Heart right ventricle (tissue), 16 donors: ENCODE data around the gene CAV3. TPM values are rescaled to one million over a fixed set of nuclear protein-coding genes. Genes with fewer than 3 reads are reported as not detected.

Experiments
- ATAC-seq, 8 donors: fragments of 200-7000 bp; cut with Tn5 transposase; one replicate each; pipeline ENCODE4 v1.9.1; 2020; ENCODE audit warnings: mild to moderate bottlenecking in 8 of 8, moderate library complexity in 8 of 8, moderate number of reproducible peaks in 1 of 8
- DNase-seq, 2 donors: peaks; one replicate each; pipeline ENCODE4 v3.0.0-alpha.2; 2020
- H3K27ac ChIP-seq, 10 donors: fragments of 200-600 bp; sonication (generic) in 2 of 10; one replicate each; pipeline versions ENCODE4 v1.5.0 to v1.8.0; 2020 to 2022; ENCODE audit warnings: mild to moderate bottlenecking in 3 of 10
- H3K27me3 ChIP-seq, 7 donors: fragments of 200-600 bp; one replicate each; pipeline ENCODE4 v1.8.0; 2021 to 2022; ENCODE audit warnings: mild to moderate bottlenecking in 2 of 7
- H3K36me3 ChIP-seq, 9 donors: fragments of 200-600 bp; sonication (generic) in 1 of 9; one replicate each; pipeline versions ENCODE4 v1.5.0 to v1.8.0; 2020 to 2022; ENCODE audit warnings: mild to moderate bottlenecking in 2 of 9
- H3K4me1 ChIP-seq, 9 donors: fragments of 200-600 bp; sonication (generic) in 1 of 9; one replicate each; pipeline versions ENCODE4 v1.5.0 to v1.8.0; 2020 to 2022; ENCODE audit warnings: mild to moderate bottlenecking in 4 of 9
- H3K4me3 ChIP-seq, 10 donors: fragments of 200-600 bp; sonication (generic) in 2 of 10; one replicate each; pipeline versions ENCODE4 v1.5.0 to v1.8.0; 2020 to 2022; ENCODE audit warnings: mild to moderate bottlenecking in 7 of 10, moderate library complexity in 2 of 10
- H3K9me3 ChIP-seq, 11 donors: fragments of 200-600 bp in 10 of 11; sonication (generic) in 2 of 11; one replicate each; pipeline versions ENCODE4 v1.5.0 to v1.8.0; 2013 to 2022; ENCODE audit warnings: mild to moderate bottlenecking in 2 of 11, control low read depth in 1 of 11, moderate library complexity in 1 of 11
- WGBS, 2 donors: extraction: QIAGEN DNeasy Blood & Tissue Kit; methylation state at CpG; one replicate each; pipeline ENCODE4 v1.1.7; 2013; ENCODE audit warnings: inconsistent platforms in 1 of 2; 5-methylcytosine and 5-hydroxymethylcytosine counted together
- intact Hi-C, 10 donors: fragments of 100-400 bp; cut with DNase I; formaldehyde crosslinking; loops; one replicate each; pipeline versions ENCODE4 v1.11.1 to v1.14.2; 2022
- polyA plus RNA-seq, 2 donors: library from polyadenylated mRNA; stranded (reverse); fragments of 200-250 nt; gene quantifications; one replicate each; pipeline ENCODE4 v1.2.3, GENCODE V29; 2013
- total RNA-seq, 10 donors: library from RNA; stranded (reverse); fragmentation: NEBNext Ultra II Directional in 3 of 10; extraction: Animal tissue kit (Norgen Biotek cat#: 25700) in 3 of 10; gene quantifications; one replicate each; pipeline versions ENCODE4 v1.2.1 to v1.2.4, GENCODE V29; 2021 to 2023
- TF ChIP-seq, protein P1 (sequence below), 9 donors: fragments of 200-600 bp; sonication (generic) in 2 of 9; IDR thresholded peaks; one replicate each; pipeline versions ENCODE4 v1.5.0 to v1.8.0; 2021 to 2022; ENCODE audit warnings: antibody characterized with exemption in 9 of 9, mild to moderate bottlenecking in 5 of 9, moderate library complexity in 1 of 9
- donor health status: Arrhythmogenic right ventricular cardiomyopathy.
- donor health status: ischemic (EF 13 %, LVEDD 7.1; RV severe dilation, severe dysfunction).
- donor health status: healthy with polysubstance abuse.
- donor health status: DM: no; HTN: yes; CAD: no.
- donor health status: DM: no; HTN: no; CAD: no.
- donor health status: ischemic (EF 25% LVEDD 6.9; RV normal size, moderate dysfunction).
- donor health status: ischemic (EF 25% LVEDD 5.7; RV mildly dilated, moderate dysfunction).
- donor health status: healthy.
- donor health status: DM: yes; HTN: yes; CAD: no.
- donor health status: Ischemic cardiomyopathy.
- donor health status: ischemic (EF 35%, LVEDD 5.7; RV mildly dilated, moderate dysfunction).
- donor health status: nonischemic (EF 11% LVEDD 7.7; RV severe dilation, severe dysfunction).
- donor health status: DM: yes; HTN: yes; CAD: no.
- donor health status: PGD.
- donor health status: ischemic (EF 29% LVEDD 5.4; RV normal size, mild dysfunction).
- donor health status: nonischemic (EF 23%, LVEDD 6.1; RV moderate dilation, normal function).

Gene CAV3
- total and polyA plus RNA-seq, 12 donors: 16.8 to 32.4 (median 23.9) TPM

DNA sequence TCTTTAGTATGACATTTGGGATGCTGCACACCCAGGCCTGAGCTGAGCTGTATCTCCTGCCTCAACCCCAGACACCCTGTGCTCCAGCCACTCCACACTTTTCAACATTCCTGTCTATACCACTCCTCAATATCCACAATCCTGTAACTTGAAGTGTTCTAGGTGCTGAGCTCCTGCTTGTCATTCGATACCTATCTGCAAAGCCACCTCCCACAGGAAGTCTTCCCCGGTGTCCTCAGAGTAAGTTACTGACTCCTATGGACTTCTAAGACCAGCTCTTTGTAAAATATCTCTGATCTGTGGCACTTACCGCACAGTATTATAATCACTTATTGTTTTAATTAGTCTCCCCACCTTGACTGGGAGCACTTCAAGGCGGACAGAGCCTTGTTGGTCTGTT lies 1.2 kb upstream of the CAV3 start:
- Histone ChIP-seq H3K9me3 (no peaks in the 10 kb centered on the region), H3K36me3 (no peaks in the 10 kb centered on the region), H3K4me1 (peaks cover 0 to 19% (median 7%) of the 10 kb centered on the region in 9 donors), H3K27me3 (no peaks in the 10 kb centered on the region), H3K27ac (no peak overlapping the region), H3K4me3 (no peak overlapping the region)
- DNase-seq (no peak), ATAC-seq (no peak)
- TF ChIP-seq, protein P1, sequence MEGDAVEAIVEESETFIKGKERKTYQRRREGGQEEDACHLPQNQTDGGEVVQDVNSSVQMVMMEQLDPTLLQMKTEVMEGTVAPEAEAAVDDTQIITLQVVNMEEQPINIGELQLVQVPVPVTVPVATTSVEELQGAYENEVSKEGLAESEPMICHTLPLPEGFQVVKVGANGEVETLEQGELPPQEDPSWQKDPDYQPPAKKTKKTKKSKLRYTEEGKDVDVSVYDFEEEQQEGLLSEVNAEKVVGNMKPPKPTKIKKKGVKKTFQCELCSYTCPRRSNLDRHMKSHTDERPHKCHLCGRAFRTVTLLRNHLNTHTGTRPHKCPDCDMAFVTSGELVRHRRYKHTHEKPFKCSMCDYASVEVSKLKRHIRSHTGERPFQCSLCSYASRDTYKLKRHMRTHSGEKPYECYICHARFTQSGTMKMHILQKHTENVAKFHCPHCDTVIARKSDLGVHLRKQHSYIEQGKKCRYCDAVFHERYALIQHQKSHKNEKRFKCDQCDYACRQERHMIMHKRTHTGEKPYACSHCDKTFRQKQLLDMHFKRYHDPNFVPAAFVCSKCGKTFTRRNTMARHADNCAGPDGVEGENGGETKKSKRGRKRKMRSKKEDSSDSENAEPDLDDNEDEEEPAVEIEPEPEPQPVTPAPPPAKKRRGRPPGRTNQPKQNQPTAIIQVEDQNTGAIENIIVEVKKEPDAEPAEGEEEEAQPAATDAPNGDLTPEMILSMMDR (IDR thresholded peaks at IDR 0.05): no peak
- WGBS, 2 donors: 66 to 95% methylated on average over 4 of the region's 4 CpGs
- intact Hi-C loops: loop anchor here in 2 of 10 donors (5.0 to 10.0 kb wide), 2 partner anchors 68 to 70 kb away; no protein-coding TSS in a partner anchor

DNA sequence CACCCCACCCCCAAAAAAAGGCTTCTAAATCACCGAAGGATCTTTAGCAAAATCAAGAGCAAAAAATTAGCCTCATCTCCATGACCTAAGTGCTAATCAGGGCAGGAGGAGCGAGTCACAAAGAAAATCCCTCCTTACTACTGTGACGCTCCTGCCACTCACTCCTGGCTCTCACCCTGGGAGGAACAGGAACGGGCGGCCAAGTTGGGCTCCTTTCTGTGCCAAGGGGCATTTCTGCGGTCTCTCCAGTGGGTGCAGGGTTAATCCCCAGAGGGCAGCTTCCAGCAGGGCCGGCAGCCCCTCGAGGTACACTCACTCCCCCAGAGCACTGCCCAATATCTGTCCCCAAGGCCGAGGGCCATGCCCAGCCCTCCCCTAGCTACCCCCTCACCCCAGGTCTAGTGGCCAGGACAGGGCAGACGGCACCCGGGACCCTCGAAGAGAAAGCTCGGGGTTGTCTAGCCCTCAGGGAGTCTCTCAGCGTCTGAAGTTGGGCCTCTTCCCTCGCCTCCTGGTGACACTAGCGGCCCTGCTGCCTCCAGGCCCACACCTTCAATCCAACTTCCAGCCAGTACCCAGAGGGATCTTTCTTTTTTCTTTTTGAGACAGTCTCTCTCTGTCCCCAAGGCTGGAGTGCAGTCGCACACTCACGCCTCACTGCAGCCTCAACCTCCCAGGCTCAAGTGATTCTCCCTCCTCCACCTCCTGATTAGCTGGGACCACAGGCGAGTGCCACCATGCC lies 706 bp downstream of the CAV3 start:
- intact Hi-C loops: loop anchor here in 2 of 10 donors (5.0 to 10.0 kb wide), 2 partner anchors 70 to 72 kb away; no protein-coding TSS in a partner anchor
- H3K9me3 ChIP-seq: no peaks in the 10 kb centered on the region
- H3K27me3 ChIP-seq: no peaks in the 10 kb centered on the region
- TF ChIP-seq, protein P1 (IDR thresholded peaks at IDR 0.05): no peak
- WGBS, 2 donors: 52 to 64% methylated on average over 19 of the region's 19 CpGs
- peak overlapping the region; percentile 10 to 55 (median 43) for H3K4me3 ChIP-seq
- ATAC-seq (peak; percentile 68 to 91 (median 84)), DNase-seq (peak; percentile 28 to 32)
- H3K36me3 ChIP-seq: no peaks in the 10 kb centered on the region
- H3K4me1 ChIP-seq: peaks cover 0 to 19% (median 7%) of the 10 kb centered on the region in 9 donors
- H3K27ac ChIP-seq: peak overlapping the region in 9 of 10 donors; percentile 60 to 90 (median 84)

DNA sequence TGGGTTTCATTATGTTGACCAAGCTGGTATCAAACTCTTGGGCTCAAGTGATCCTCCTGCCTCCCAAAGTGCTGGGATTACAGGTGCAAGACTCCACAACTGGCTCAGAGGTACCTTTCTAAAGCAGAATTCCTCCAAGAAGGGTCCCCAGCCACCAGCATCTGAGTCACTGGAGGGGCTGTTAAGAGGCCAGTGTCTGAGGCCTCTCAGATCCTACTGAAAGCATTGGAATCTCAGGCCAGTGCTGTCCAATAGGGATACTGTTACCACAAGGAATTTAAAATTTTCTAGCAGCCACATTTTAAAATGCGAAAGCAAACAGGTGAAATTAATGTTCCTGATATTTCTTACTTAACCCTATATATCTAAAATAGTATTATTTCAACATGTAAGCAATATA lies 1.3 kb downstream of the CAV3 start:
- no peak for ATAC-seq
- peak overlapping the region in 6 of 10 donors; percentile 82 to 90 (median 86) for H3K27ac ChIP-seq
- 83 to 96% methylated on average over 1 of the region's 1 CpG for WGBS, 2 donors

DNA sequence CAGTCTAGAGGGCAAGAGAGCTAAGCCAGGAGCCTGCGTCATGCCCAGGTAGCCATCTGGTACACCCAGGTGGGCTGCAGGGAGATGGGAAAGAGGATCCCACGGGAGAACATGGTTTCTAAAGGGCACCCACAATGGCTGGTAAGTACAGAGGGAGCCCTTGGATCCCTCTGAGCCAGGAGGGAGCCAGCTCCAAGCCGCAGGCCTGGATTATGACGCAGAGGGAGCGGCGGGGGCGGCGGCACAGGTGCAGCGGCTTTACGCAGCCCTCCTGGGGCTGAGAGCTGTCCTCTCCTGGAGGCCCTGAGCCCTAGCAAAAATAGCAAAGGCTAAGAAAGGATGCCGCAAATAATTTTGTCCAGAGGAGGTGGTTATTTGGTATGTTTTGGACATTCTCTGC lies 2.8 kb downstream of the CAV3 start:
- TF ChIP-seq, protein P1 (IDR thresholded peaks at IDR 0.05): no peak
- Histone ChIP-seq H3K4me3 (no peak overlapping the region), H3K27me3 (no peaks in the 10 kb centered on the region), H3K9me3 (no peaks in the 10 kb centered on the region), H3K36me3 (no peaks in the 10 kb centered on the region), H3K4me1 (peaks cover 0 to 36% (median 19%) of the 10 kb centered on the region in 9 donors), H3K27ac (no peak overlapping the region)
- no peak for ATAC-seq
- 90 to 93% methylated on average over 11 of the region's 11 CpGs for WGBS, 2 donors
- DNase-seq: no peak
- intact Hi-C loops: loop anchor here in 1 of 10 donors (10.0 kb wide), 1 partner anchor 72 kb away; no protein-coding TSS in a partner anchor

More for the DNA sequence above, 1.3 kb downstream of the CAV3 start:
- H3K4me1 ChIP-seq: peaks cover 0 to 21% (median 8%) of the 10 kb centered on the region in 9 donors
- H3K27me3 ChIP-seq: no peaks in the 10 kb centered on the region
- intact Hi-C loops: loop anchor here in 2 of 10 donors (5.0 to 10.0 kb wide), 2 partner anchors 70 to 73 kb away; no protein-coding TSS in a partner anchor
- peak overlapping the region in 9 of 10 donors; percentile 34 to 55 (median 49) for H3K4me3 ChIP-seq
- H3K9me3 ChIP-seq: no peaks in the 10 kb centered on the region
- no peaks in the 10 kb centered on the region for H3K36me3 ChIP-seq
- no peak for DNase-seq
- TF ChIP-seq, protein P1 (IDR thresholded peaks at IDR 0.05): no peak
